ENCODE results near the gene MYG1.
"Not testable (repeated sequence)": the region's sequence is repeated elsewhere in the genome, so short reads cannot be mapped to it uniquely, and the experiment has no call there.

The MYG1 gene

GRCh38 chr12:53286448-53286847 lies 13.0 kb upstream of the MYG1 start:
- no peak for DNase-seq (ENCODE audit: low read depth in 2 of 2)

GRCh38 chr12:53287741-53288216 lies 11.7 kb upstream of the MYG1 start:
- DNase-seq (ENCODE audit: low read depth in 2 of 2) = peak in 1 of 2 experiments; percentile 24

- DNase-seq (ENCODE audit: low read depth in 2 of 2) = no peak
Measured at GRCh38 chr12:53288322-53288721, 11.2 kb upstream of the MYG1 start.

GRCh38 chr12:53289891-53290290 lies 9.6 kb upstream of the MYG1 start:
- DNase-seq (ENCODE audit: low read depth in 2 of 2) = no peak

- no peak for DNase-seq (ENCODE audit: low read depth in 2 of 2)
Measured at GRCh38 chr12:53290661-53291060, 8.8 kb upstream of the MYG1 start.

GRCh38 chr12:53292426-53292825 lies 7.1 kb upstream of the MYG1 start:
- no peak for DNase-seq (ENCODE audit: low read depth in 2 of 2)

- DNase-seq (ENCODE audit: low read depth in 2 of 2) = peak; percentile 66 to 72
Measured at GRCh38 chr12:53295070-53295890, 4.2 kb upstream of the MYG1 start, which contains the start of gene PFDN5. TSS of gene PFDN5 (plus strand) at chr12:53295542. CDS start at chr12:53295568, 26 bp downstream.

GRCh38 chr12:53295891-53296219 lies 3.6 kb upstream of the MYG1 start:
- DNase-seq (ENCODE audit: low read depth in 2 of 2) = no peak

- DNase-seq (ENCODE audit: low read depth in 2 of 2) = not testable (repeated sequence)
Measured at GRCh38 chr12:53297106-53297505, 2.4 kb upstream of the MYG1 start.

- peak; percentile 77 to 84 for DNase-seq (ENCODE audit: low read depth in 2 of 2)
Measured at GRCh38 chr12:53298164-53298563, 1.3 kb upstream of the MYG1 start.

GRCh38 chr12:53299101-53299453 lies 418 bp upstream of the MYG1 start:
- DNase-seq (ENCODE audit: low read depth in 2 of 2) = peak in 1 of 2 experiments; percentile 26

- no peak for DNase-seq (ENCODE audit: low read depth in 2 of 2)
Measured at GRCh38 chr12:53300187-53300586, 692 bp downstream of the MYG1 start.

- DNase-seq (ENCODE audit: low read depth in 2 of 2) = no peak
Measured at GRCh38 chr12:53302903-53303302, 3.4 kb downstream of the MYG1 start.

GRCh38 chr12:53306826-53307225 lies 7.3 kb downstream of the MYG1 start:
- DNase-seq (ENCODE audit: low read depth in 2 of 2) = no peak

- DNase-seq (ENCODE audit: low read depth in 2 of 2) = no peak
Measured at GRCh38 chr12:53308276-53308675, 8.8 kb downstream of the MYG1 start.

- no peak for DNase-seq (ENCODE audit: low read depth in 2 of 2)
Measured at GRCh38 chr12:53313996-53314395, 14.5 kb downstream of the MYG1 start.

GRCh38 chr12:53320352-53321195 lies 21.1 kb downstream of the MYG1 start:
- DNase-seq (ENCODE audit: low read depth in 2 of 2) = no peak

- DNase-seq (ENCODE audit: low read depth in 2 of 2) = no peak
Measured at GRCh38 chr12:53324113-53324778, 24.8 kb downstream of the MYG1 start.

- DNase-seq (ENCODE audit: low read depth in 2 of 2) = peak; percentile 79 to 80
Measured at GRCh38 chr12:53324779-53325510, 25.4 kb downstream of the MYG1 start.

- DNase-seq (ENCODE audit: low read depth in 2 of 2) = no peak
Measured at GRCh38 chr12:53325511-53326061, 26.1 kb downstream of the MYG1 start.
